ENCODE data around the gene SGTB.

SGTB gene

DNA sequence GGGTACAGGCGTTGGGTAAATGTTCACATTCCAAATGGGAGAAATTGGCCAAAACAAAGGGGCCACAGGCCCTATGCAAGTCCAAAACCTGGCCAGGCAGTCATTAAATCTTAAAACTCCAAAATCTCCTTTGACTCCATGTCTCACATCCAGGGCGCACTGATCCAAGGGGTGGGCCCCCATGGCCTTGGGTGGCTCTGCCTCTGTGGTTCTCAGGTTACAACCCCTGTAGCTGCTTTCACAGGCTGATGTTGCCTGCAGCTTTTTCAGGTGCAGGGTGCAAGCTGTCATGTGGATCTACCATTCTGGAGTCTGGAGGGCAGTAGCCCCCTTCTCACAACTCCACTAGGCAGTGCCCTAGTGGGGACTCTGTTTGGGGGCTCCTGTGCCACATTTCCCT is 44.9 kb upstream of the SGTB start:
- no peak overlapping the region for H3K4me3 ChIP-seq (replicated peaks; ENCODE audit: low read depth, low read length)
- DNase-seq (ENCODE audit: extremely low read depth, insufficient read length) = no peak
- H3K36me3 ChIP-seq (ENCODE audit: control insufficient read depth, insufficient read depth, low read length) = no peaks in the 10 kb centered on the region
- TF ChIP-seq CTCF (IDR thresholded peaks at IDR 0.05; ENCODE audit: insufficient read depth, low read length, poor library complexity, severe bottlenecking) = no peak
- no peaks in the 10 kb centered on the region for H3K27me3 ChIP-seq (replicated peaks; ENCODE audit: control insufficient read depth, insufficient read depth, low read length)

- no peak overlapping the region for H3K4me3 ChIP-seq (replicated peaks; ENCODE audit: low read depth, low read length)
- peak; percentile 10 for DNase-seq (ENCODE audit: extremely low read depth, insufficient read length)
- no peak for TF ChIP-seq CTCF (IDR thresholded peaks at IDR 0.05; ENCODE audit: insufficient read depth, low read length, poor library complexity, severe bottlenecking)
- H3K36me3 ChIP-seq (ENCODE audit: control insufficient read depth, insufficient read depth, low read length) = no peaks in the 10 kb centered on the region
- no peaks in the 10 kb centered on the region for H3K27me3 ChIP-seq (replicated peaks; ENCODE audit: control insufficient read depth, insufficient read depth, low read length)
Measured at GRCh38 chr5:65766175-65766574, 44.3 kb upstream of the SGTB start.

DNA sequence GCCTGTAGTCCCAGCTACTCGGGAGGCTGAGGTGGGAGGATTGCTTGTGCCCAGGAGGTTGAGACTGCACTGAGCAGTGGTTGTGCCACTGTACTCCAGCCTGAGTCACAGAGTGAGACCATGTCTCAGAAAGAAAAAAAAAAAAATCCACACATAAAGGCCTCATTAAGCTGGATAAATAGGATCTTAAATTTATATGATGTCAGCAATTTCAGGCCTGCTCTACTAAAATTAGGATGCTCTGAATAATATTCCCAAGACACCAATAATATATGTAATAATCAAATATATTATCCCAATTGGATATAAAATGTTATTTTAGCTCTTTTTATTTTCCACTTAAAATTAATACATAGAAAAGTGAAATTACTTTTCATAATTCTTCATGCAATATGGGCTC is 43.7 kb upstream of the SGTB start:
- no peak overlapping the region for H3K4me3 ChIP-seq (replicated peaks; ENCODE audit: low read depth, low read length)
- no peaks in the 10 kb centered on the region for H3K36me3 ChIP-seq (ENCODE audit: control insufficient read depth, insufficient read depth, low read length)
- no peak for TF ChIP-seq CTCF (IDR thresholded peaks at IDR 0.05; ENCODE audit: insufficient read depth, low read length, poor library complexity, severe bottlenecking)
- DNase-seq (ENCODE audit: extremely low read depth, insufficient read length) = no peak
- H3K27me3 ChIP-seq (replicated peaks; ENCODE audit: control insufficient read depth, insufficient read depth, low read length) = no peaks in the 10 kb centered on the region

- H3K4me3 ChIP-seq (replicated peaks; ENCODE audit: low read depth, low read length) = no peak overlapping the region
- no peak for TF ChIP-seq CTCF (IDR thresholded peaks at IDR 0.05; ENCODE audit: insufficient read depth, low read length, poor library complexity, severe bottlenecking)
Measured at GRCh38 chr5:65762234-65762633, 40.3 kb upstream of the SGTB start.

DNA sequence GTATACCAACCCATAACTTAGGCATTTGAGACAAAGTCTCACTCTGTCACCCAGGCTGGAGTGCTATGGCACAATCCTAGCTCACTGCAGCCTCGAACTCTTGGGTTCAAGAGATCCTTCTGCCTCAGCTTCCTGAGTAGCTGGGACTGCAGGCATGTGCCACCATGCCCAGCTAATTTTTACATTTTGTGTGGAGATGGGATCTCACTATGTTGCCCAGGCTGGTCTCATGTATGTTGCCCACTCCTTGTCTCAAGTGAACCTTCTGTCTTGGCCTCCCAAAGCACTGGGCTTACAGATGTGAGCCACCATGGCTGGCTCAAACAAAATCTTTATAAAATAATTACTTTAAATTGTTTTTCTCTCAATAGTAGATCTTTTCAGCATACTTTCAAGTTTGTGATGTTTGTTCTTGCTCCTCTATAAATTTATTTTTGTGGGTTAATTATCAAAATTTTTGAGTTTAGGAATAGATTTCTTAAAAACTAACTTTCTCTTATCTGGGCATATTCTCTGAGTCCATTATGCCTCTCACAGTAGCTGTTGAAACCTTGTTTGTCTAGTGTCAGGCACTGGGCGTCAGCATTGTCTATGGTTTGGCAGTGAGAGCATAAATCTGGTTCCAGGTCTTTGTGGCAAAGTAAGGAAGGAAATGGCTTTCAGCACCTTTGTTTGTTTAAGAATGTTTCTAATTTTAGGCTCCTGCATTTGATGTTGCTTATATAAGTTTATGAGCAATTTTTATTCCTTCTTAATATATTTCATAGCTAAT is 38.8 kb upstream of the SGTB start:
- H3K36me3 ChIP-seq (ENCODE audit: control insufficient read depth, insufficient read depth, low read length) = no peaks in the 10 kb centered on the region
- no peak overlapping the region for H3K4me3 ChIP-seq (replicated peaks; ENCODE audit: low read depth, low read length)
- no peak for DNase-seq (ENCODE audit: extremely low read depth, insufficient read length)

More at GRCh38 chr5:65762234-65762633, 40.3 kb upstream of the SGTB start:
- DNase-seq (ENCODE audit: extremely low read depth, insufficient read length) = no peak
- H3K36me3 ChIP-seq (ENCODE audit: control insufficient read depth, insufficient read depth, low read length) = no peaks in the 10 kb centered on the region
- no peaks in the 10 kb centered on the region for H3K27me3 ChIP-seq (replicated peaks; ENCODE audit: control insufficient read depth, insufficient read depth, low read length)

More for the DNA sequence above, 38.8 kb upstream of the SGTB start:
- no peaks in the 10 kb centered on the region for H3K27me3 ChIP-seq (replicated peaks; ENCODE audit: control insufficient read depth, insufficient read depth, low read length)
- TF ChIP-seq CTCF (IDR thresholded peaks at IDR 0.05; ENCODE audit: insufficient read depth, low read length, poor library complexity, severe bottlenecking) = peak; percentile 54
